HUES48 (cell line): ENCODE results near the gene SUCLG2.

ENCODE experiments used
- H3K27ac ChIP-seq: one replicate; pipeline ENCODE4 v1.7.0; 2013; ENCODE audit warnings: low read depth, low read length, inconsistent platforms
- H3K27me3 ChIP-seq: 2 replicates; pipeline ENCODE4 v1.6.1; 2013; ENCODE audit warnings: mild to moderate bottlenecking, low read length; ENCODE audit not compliant: control insufficient read depth, insufficient read depth
- H3K36me3 ChIP-seq: 2 replicates; pipeline ENCODE4 v1.6.1; 2013; ENCODE audit warnings: low read length; ENCODE audit not compliant: control insufficient read depth, insufficient read depth
- H3K4me1 ChIP-seq: 2 replicates; pipeline ENCODE4 v1.6.1; 2013; ENCODE audit warnings: mild to moderate bottlenecking, low read length; ENCODE audit not compliant: control insufficient read depth, insufficient read depth
- H3K4me3 ChIP-seq: 2 replicates; pipeline ENCODE4 v1.5.1; 2013; ENCODE audit warnings: mild to moderate bottlenecking, low read depth, low read length
- H3K9ac ChIP-seq: 2 replicates; pipeline ENCODE4 v1.6.1; 2013; ENCODE audit warnings: mild to moderate bottlenecking, low read depth, low read length, moderate library complexity
- H3K9me3 ChIP-seq: 2 replicates; pipeline ENCODE4 v1.6.1; 2013; ENCODE audit warnings: low read length; ENCODE audit not compliant: control insufficient read depth, insufficient read depth

The SUCLG2 gene

DNA sequence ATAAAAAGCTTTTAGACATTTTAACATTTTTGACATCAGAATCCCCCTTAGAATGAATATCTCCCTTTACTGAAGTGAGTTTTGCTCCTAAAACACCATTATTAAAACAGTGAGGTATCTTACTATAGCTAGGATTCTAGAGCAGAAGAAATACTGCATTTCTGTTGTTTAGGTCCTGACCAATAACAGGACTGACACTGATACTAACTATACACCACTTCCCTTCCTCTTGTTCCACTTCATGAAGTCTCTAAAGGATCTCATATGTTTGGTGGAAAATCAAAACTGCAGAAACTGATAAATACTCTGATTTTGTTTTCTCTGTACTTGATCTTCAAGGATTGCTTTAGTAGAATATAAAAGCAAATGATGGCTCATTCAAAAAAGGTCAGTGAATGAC is 230.7 kb downstream of the SUCLG2 start:
- Histone ChIP-seq H3K4me3 (no peak overlapping the region), H3K9ac (no peak overlapping the region), H3K4me1 (0 out of 2 replicates have a peak, but pooled peaks cover 5% of the 10 kb centered on the region), H3K9me3 (no peaks in the 10 kb centered on the region), H3K27ac (no peak overlapping the region), H3K36me3 (no peaks in the 10 kb centered on the region), H3K27me3 (no peaks in the 10 kb centered on the region)

DNA sequence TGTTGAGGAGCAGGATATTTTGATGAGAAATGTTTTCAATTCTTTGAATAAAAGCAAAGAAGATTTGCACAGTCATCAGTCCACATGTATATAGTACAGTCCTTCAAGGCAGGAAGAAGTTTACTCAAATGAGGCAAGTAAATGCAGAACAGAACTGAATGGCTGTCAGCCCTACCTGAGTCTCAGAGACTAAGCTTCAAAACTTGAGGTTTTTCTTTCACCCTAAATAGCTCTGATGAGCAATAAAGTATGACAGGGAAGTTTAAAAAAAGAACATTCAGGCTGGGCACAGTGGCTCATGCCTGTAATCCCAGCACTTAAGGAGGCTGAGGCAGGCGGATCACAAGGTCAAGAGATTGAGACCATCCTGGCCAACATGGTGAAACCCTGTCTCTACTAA is 232.5 kb downstream of the SUCLG2 start:
- H3K4me3 ChIP-seq = no peak overlapping the region
- H3K27ac ChIP-seq = no peak overlapping the region
- no peaks in the 10 kb centered on the region for H3K9me3 ChIP-seq
- H3K27me3 ChIP-seq = no peaks in the 10 kb centered on the region
- no peaks in the 10 kb centered on the region for H3K36me3 ChIP-seq
- no peak overlapping the region for H3K9ac ChIP-seq
- H3K4me1 ChIP-seq = 0 out of 2 replicates have a peak, but pooled peaks cover 5% of the 10 kb centered on the region

DNA sequence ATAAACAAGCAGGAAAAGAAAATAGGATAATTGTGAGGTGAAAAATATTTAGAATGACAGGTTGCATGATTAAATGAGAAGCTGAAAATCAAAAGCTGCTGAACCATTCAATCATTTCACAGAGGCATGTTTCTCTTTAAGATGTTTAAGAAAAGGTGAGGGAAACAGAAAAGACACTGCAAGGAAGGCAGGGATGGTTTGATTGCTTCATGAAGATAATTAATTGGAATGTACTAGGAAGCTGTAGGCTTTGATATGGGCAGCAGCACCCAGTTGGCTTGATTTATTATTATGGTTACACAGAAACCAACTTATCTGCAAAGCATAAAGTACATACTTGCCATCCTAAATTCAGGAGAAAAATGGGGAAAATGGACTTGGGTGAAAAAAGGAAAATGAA is 234.6 kb downstream of the SUCLG2 start:
- H3K27me3 ChIP-seq = no peaks in the 10 kb centered on the region
- H3K36me3 ChIP-seq = no peaks in the 10 kb centered on the region
- H3K4me3 ChIP-seq = no peak overlapping the region
- H3K27ac ChIP-seq = no peak overlapping the region
- no peaks in the 10 kb centered on the region for H3K4me1 ChIP-seq
- H3K9me3 ChIP-seq = no peaks in the 10 kb centered on the region
- H3K9ac ChIP-seq = no peak overlapping the region

DNA sequence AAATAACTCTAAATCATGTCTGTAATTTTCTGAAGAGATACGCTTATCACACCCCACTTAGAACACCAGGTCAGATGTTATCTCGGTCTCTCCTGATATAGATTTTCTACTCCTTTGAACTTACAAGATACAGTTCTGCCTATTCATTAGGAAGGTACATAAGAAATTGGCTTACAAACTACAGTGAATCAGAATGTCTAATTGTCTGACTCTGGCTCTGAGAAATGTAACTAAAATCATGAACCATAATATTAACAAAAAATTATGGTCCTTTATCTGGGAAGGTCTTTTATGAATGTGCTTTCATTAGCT is 235.2 kb downstream of the SUCLG2 start:
- H3K36me3 ChIP-seq = no peaks in the 10 kb centered on the region
- no peak overlapping the region for H3K27ac ChIP-seq
- no peaks in the 10 kb centered on the region for H3K9me3 ChIP-seq
- H3K9ac ChIP-seq = no peak overlapping the region
- H3K4me3 ChIP-seq = no peak overlapping the region
- no peaks in the 10 kb centered on the region for H3K4me1 ChIP-seq
- no peaks in the 10 kb centered on the region for H3K27me3 ChIP-seq

DNA sequence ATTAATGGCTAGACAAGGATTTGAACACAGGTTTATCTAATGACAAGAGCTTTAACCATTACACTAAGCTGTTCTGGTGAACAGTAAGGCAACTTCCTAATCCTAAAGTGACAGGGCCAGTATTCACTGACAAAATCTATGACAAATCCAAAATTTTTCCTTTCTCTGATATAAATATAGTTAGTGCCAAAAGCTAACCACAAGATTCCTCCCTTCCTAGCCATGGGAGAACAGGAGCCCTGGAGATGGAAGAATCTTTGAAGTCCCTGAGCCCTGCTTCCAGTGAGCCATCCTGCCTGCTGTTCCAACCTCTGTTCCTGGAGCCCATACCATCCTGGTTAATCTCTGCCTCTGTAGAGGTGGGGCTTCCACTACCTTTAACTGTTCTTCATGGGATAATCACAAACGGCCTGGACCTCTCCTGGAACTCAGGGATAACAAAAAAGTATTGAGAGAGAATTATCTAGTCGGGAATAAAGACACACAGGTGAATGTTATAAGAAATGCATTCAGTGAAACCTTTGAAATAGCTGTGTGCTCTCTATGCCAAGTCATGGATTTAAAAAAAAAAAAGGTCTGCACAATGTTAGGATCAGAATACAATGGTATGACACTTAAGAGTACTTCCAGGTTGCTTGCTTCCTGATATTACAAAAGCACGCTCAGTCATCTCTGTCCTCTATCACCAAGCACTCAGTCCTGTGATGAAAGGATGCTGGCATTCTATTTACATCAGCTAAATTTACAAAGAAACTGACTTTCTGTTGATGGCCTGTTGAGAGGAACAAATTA is 235.8 kb downstream of the SUCLG2 start:
- H3K9ac ChIP-seq = no peak overlapping the region
- H3K9me3 ChIP-seq = no peaks in the 10 kb centered on the region
- H3K4me3 ChIP-seq = no peak overlapping the region
- no peaks in the 10 kb centered on the region for H3K36me3 ChIP-seq
- H3K4me1 ChIP-seq = no peaks in the 10 kb centered on the region
- H3K27ac ChIP-seq = no peak overlapping the region
- H3K27me3 ChIP-seq = no peaks in the 10 kb centered on the region

DNA sequence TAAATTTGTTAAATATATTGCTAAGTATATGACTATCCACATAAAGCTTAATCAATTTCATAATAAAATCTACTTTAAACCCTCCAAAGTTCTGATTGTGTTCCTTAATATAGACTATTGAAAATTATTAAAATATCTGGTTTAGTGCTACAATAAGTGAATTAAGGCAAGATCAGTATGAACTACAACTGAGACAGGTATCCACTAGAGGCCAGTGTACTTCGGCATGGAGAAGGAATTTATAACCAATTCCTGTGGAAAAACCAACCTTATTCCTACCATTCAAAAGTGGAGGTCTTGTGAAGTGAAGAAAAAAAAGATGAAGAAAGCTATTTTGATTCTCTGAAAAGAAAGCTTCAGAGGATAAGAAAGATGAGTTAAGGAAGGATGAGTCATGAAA is 237.7 kb downstream of the SUCLG2 start:
- H3K9me3 ChIP-seq = no peaks in the 10 kb centered on the region
- no peaks in the 10 kb centered on the region for H3K27me3 ChIP-seq
- no peak overlapping the region for H3K27ac ChIP-seq
- no peaks in the 10 kb centered on the region for H3K36me3 ChIP-seq
- no peaks in the 10 kb centered on the region for H3K4me1 ChIP-seq
- no peak overlapping the region for H3K9ac ChIP-seq
- H3K4me3 ChIP-seq = no peak overlapping the region

DNA sequence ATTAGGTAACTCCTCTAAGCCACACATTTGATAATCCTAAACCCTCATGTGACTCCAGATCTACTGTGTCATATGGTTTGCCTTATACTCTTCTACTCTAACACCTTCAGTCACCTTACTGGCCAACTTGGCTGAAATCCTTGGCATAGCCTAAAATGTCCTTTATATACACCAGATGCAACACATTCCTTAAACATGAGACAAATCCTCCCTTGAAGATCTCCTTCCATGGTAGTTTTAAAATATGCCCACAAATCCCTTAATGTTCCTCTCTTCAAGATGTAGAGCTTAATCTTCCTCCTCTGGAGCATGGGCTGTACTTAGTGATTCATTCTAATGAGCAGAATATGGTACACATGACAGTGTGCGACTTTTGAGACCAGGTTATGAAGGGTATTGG is 238.9 kb downstream of the SUCLG2 start:
- H3K4me1 ChIP-seq = no peaks in the 10 kb centered on the region
- no peak overlapping the region for H3K9ac ChIP-seq
- H3K27ac ChIP-seq = no peak overlapping the region
- H3K9me3 ChIP-seq = no peaks in the 10 kb centered on the region
- no peaks in the 10 kb centered on the region for H3K27me3 ChIP-seq
- no peak overlapping the region for H3K4me3 ChIP-seq
- no peaks in the 10 kb centered on the region for H3K36me3 ChIP-seq

DNA sequence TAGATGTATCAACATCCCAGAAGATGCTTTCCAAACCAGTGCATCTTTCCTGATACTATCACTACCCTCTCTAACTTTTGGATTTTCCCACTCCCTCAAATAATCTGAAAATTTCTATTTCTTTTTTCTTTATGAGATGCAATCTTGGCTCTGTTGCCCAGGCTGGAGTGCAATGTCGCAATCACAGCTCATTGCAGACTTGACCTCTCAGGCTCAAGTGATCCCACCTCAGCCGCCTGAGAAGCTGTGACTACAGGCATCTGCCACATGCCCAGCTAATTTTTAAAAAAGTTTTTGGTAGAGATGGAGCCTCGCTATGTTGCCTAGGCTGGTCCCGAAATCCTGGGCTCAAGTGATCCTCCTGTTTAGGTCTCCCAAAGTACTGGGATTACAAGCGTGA is 239.7 kb downstream of the SUCLG2 start:
- Histone ChIP-seq H3K4me3 (no peak overlapping the region), H3K9me3 (no peaks in the 10 kb centered on the region), H3K4me1 (no peaks in the 10 kb centered on the region), H3K27me3 (no peaks in the 10 kb centered on the region), H3K27ac (no peak overlapping the region), H3K9ac (no peak overlapping the region), H3K36me3 (no peaks in the 10 kb centered on the region)

DNA sequence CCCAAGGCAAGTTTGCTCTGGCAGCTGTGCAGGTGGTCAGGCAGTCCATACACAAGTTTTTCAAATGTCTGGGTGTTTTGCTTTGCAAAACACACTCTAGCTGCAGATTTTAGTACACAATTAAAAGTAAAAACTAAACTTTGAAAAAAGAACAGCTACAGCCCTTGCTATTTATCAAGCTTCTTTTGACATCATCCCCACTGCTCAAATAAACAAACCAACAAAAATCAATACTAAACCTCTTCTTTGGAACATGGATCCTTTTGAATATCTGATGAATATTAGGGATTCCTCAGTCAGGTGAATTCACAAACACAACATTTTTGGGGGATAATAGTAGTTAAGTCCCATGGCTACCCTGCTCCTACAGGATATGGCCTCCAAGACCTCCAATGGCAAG is 249.2 kb downstream of the SUCLG2 start:
- no peaks in the 10 kb centered on the region for H3K27me3 ChIP-seq
- no peaks in the 10 kb centered on the region for H3K4me1 ChIP-seq
- no peaks in the 10 kb centered on the region for H3K9me3 ChIP-seq
- no peak overlapping the region for H3K27ac ChIP-seq
- H3K9ac ChIP-seq = no peak overlapping the region
- H3K4me3 ChIP-seq = no peak overlapping the region
- H3K36me3 ChIP-seq = no peaks in the 10 kb centered on the region

DNA sequence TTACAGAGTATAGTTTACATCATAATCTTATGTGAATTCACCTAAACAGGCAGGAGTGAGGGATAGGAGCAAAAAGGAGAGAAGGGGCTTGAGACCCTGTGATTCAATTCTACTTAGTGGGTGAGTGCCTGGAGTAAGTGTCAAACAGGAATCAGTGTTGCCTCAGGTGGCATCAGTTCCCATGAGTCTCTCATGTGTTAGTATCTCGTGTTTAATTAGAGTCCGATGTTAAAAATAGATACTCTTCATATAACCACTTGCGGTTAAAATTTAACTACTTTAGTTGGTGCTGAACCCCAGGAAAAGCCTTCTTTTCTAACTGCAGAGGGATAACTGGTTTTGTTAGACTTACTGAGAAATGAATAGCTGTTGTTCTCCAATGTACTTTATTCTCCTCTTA is 251.5 kb downstream of the SUCLG2 start:
- Histone ChIP-seq H3K9me3 (no peaks in the 10 kb centered on the region), H3K27ac (no peak overlapping the region), H3K4me3 (no peak overlapping the region), H3K4me1 (no peaks in the 10 kb centered on the region), H3K27me3 (no peaks in the 10 kb centered on the region), H3K9ac (no peak overlapping the region), H3K36me3 (peaks cover 3% of the 10 kb centered on the region; the same call in 1 of the 2 replicates)

DNA sequence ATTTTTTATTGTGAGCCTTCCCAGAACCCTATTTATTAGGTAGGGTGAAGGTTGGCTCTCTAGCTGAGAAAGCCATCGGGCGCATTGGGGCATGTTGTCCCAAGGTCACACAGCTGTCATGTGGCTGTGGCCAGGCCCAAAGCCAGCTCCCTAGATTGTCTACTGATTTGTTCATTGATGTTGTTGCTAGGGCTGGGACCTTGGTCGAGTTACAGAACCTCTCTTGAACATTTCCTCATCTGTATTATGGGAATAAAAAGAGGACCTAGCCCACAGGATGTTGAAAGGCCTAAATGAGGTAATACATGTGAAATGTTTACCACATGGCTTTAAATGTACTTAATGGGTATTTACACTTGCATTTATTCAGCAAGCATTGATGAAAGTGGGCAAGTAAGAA is 252.5 kb downstream of the SUCLG2 start:
- Histone ChIP-seq H3K36me3 (peaks cover 3% of the 10 kb centered on the region; the same call in 1 of the 2 replicates), H3K4me1 (no peaks in the 10 kb centered on the region), H3K27ac (no peak overlapping the region), H3K9ac (no peak overlapping the region), H3K9me3 (no peaks in the 10 kb centered on the region), H3K4me3 (no peak overlapping the region), H3K27me3 (no peaks in the 10 kb centered on the region)
